HepG2 (cell line): ENCODE measurements around the gene NF2. TPM values are rescaled to one million over a fixed set of nuclear protein-coding genes. Genes with fewer than 3 reads are reported as not detected.

Experiments used
- ATAC-seq: fragments of 200-7000 bp; cut with Tn5 transposase; 3 replicates; pipeline ENCODE4 v1.9.1; 2020; ENCODE audit warnings: mild to moderate bottlenecking, moderate library complexity
- BruUV-seq: library from RNA; stranded (reverse); fragments of 400-500 nt; replicated peaks from 2 replicates; lab custom pipeline; 2021; lab: Mats Ljungman, UMichigan
- CTCF ChIA-PET: fragments of 300-600 bp; formaldehyde crosslinking; extraction: SDS; loops from one replicate; lab custom pipeline; 2021; ENCODE audit warnings: low total read pairs, inconsistent platforms, low intra/inter-chr PET ratio; lab: Yijun Ruan, JAX
- POLR2A ChIA-PET: fragments of 350-600 bp; sonication (Branson Sonifier 250); formaldehyde crosslinking; loops from one replicate; lab custom pipeline; 2020; ENCODE audit warnings: antibody characterized with exemption, inconsistent platforms; lab: Yijun Ruan, JAX
- DNase-seq: peaks from one replicate; pipeline ENCODE4 v3.0.0-alpha.2; 2015; ENCODE audit warnings: low spot score
- FAIRE-seq: peaks from 3 replicates; lab custom pipeline; 2011; peaks lifted over from hg19 to GRCh38; lab: Jason Lieb, UNC
- H2AFZ ChIP-seq: one replicate; pipeline ENCODE4 v1.6.1; 2011; ENCODE audit warnings: low read length, inconsistent platforms
- H3K27ac ChIP-seq: fragments of 300-600 bp; 3 replicates; pipeline ENCODE4 v1.8.0; 2011; ENCODE audit warnings: mixed run types, mild to moderate bottlenecking, mixed read lengths, low read length, inconsistent platforms; ENCODE audit not compliant: insufficient read depth; ENCODE audit errors: extremely low read length
- H3K27me3 ChIP-seq, 2 experiments: fragments of 200-600 bp in 1 of 2; 2 replicates in 1 of 2; 3 replicates in 1 of 2; pipeline versions ENCODE4 v1.6.0 to v1.8.0; 2011; ENCODE audit warnings: low read length in 2 of 2, mild to moderate bottlenecking in 2 of 2, moderate library complexity in 2 of 2, inconsistent platforms in 1 of 2; ENCODE audit not compliant: insufficient read depth in 2 of 2, control insufficient read depth in 1 of 2
- H3K36me3 ChIP-seq, 2 experiments: fragments of 200-600 bp in 1 of 2; replicated peaks in 1 of 2; 2 replicates in 1 of 2; 3 replicates in 1 of 2; pipeline versions ENCODE4 v1.5.1 to v1.8.0; 2011; ENCODE audit warnings: low read length in 2 of 2, inconsistent platforms in 1 of 2; ENCODE audit not compliant: insufficient read depth in 2 of 2, control insufficient read depth in 1 of 2
- H3K4me1 ChIP-seq: 2 replicates; pipeline ENCODE4 v1.5.1; 2012; ENCODE audit warnings: low read length, inconsistent platforms; ENCODE audit not compliant: insufficient read depth
- H3K4me2 ChIP-seq: 2 replicates; pipeline ENCODE4 v1.6.0; 2011; ENCODE audit warnings: low read depth, low read length, inconsistent platforms
- H3K4me3 ChIP-seq, 3 experiments: fragments of 200-600 bp in 1 of 3; sonication (generic), shearing (Covaris generic) in 1 of 3; replicated peaks in 1 of 3; 2 replicates each; pipeline ENCODE4 v1.5.1; 2011 to 2016; ENCODE audit warnings: low read length in 3 of 3, inconsistent platforms in 2 of 3, low read depth in 2 of 3, mild to moderate bottlenecking in 2 of 3, control low read depth in 1 of 3, mixed read lengths in 1 of 3; ENCODE audit not compliant: insufficient read depth in 1 of 3
- H3K79me2 ChIP-seq: one replicate; pipeline ENCODE4 v1.6.1; 2011; ENCODE audit warnings: low read length, inconsistent platforms; ENCODE audit not compliant: insufficient read depth
- H3K9ac ChIP-seq: 2 replicates; pipeline ENCODE4 v1.6.0; 2011; ENCODE audit warnings: mild to moderate bottlenecking, low read depth, low read length, inconsistent platforms; ENCODE audit not compliant: insufficient read depth
- H3K9me3 ChIP-seq: 2 replicates; pipeline ENCODE4 v1.5.1; 2012; ENCODE audit warnings: mild to moderate bottlenecking, low read length
- H4K20me1 ChIP-seq: 2 replicates; pipeline ENCODE4 v1.6.0; 2011; ENCODE audit warnings: inconsistent platforms, mild to moderate bottlenecking, low read length, moderate library complexity; ENCODE audit not compliant: insufficient read depth
- CCAR2 ChIP-seq: fragments of 200-400 bp; formaldehyde crosslinking; optimal IDR thresholded peaks from 2 replicates; pipeline ENCODE3; 2018; ENCODE audit warnings: low read depth, mild to moderate bottlenecking, low read length, moderate library complexity
- ELK4 ChIP-seq: sonication (generic); formaldehyde crosslinking; IDR thresholded peaks from 2 replicates; pipeline ENCODE4 v1.9.0; 2021; ENCODE audit warnings: missing genetic modification reagents, borderline replicate concordance
- HNF4G ChIP-seq, 2 experiments: sonication (generic) in 1 of 2; formaldehyde crosslinking in 1 of 2; IDR thresholded peaks; 2 replicates each; pipeline versions ENCODE4 v1.4.0 to v1.6.1; 2011 to 2020; ENCODE audit warnings: borderline replicate concordance in 2 of 2, low read depth in 2 of 2, mild to moderate bottlenecking in 2 of 2, low read length in 1 of 2, missing genetic modification reagents in 1 of 2, moderate library complexity in 1 of 2
- KDM2A ChIP-seq: sonication (generic); formaldehyde crosslinking; IDR thresholded peaks from 2 replicates; pipeline ENCODE4 v1.4.0; 2020; ENCODE audit warnings: low read depth, missing genetic modification reagents, borderline replicate concordance
- KLF16 ChIP-seq, 2 experiments: sonication (generic) in 1 of 2; formaldehyde crosslinking in 1 of 2; IDR thresholded peaks; 2 replicates each; pipeline versions ENCODE4 v1.6.1 to v1.8.0; 2016 to 2023; ENCODE audit warnings: missing genetic modification reagents in 2 of 2, missing compliant biosample characterization in 1 of 2
- MYNN ChIP-seq: sonication (generic); formaldehyde crosslinking; IDR thresholded peaks from 2 replicates; pipeline ENCODE4 v1.4.0; 2020; ENCODE audit warnings: mild to moderate bottlenecking, low read depth, missing genetic modification reagents
- NFE2L2 ChIP-seq: fragments of 150-350 bp; IDR thresholded peaks from 2 replicates; pipeline ENCODE4 v1.6.1; 2014; ENCODE audit warnings: low read length
- RFX1 ChIP-seq: fragments of 450-650 bp; IDR thresholded peaks from 2 replicates; pipeline ENCODE4 v1.6.1; 2017
- SCMH1 ChIP-seq: sonication (generic); formaldehyde crosslinking; IDR thresholded peaks from 2 replicates; pipeline ENCODE4 v1.9.0; 2021; ENCODE audit warnings: missing genetic modification reagents, mild to moderate bottlenecking, borderline replicate concordance
- XBP1 ChIP-seq: sonication (generic); formaldehyde crosslinking; IDR thresholded peaks from 2 replicates; pipeline ENCODE4 v1.5.0; 2020; ENCODE audit warnings: missing genetic modification reagents
- ZBTB33 ChIP-seq: sonication (generic); formaldehyde crosslinking; IDR thresholded peaks from 2 replicates; pipeline ENCODE4 v1.4.0; 2020; ENCODE audit warnings: missing genetic modification reagents
- ZNF30 ChIP-seq: sonication (generic); formaldehyde crosslinking; IDR thresholded peaks from 2 replicates; pipeline ENCODE4 v1.5.0; 2020; ENCODE audit warnings: mild to moderate bottlenecking, missing genetic modification reagents
- ZNF510 ChIP-seq: sonication (generic); formaldehyde crosslinking; IDR thresholded peaks from 2 replicates; pipeline ENCODE4 v1.4.0; 2020; ENCODE audit warnings: low read depth, mild to moderate bottlenecking, missing genetic modification reagents
- ZNF720 ChIP-seq: sonication (generic); formaldehyde crosslinking; IDR thresholded peaks from 2 replicates; pipeline ENCODE4 v1.4.0; 2020; ENCODE audit warnings: missing genetic modification reagents
- WGBS: methylation state at CpG from one replicate; pipeline ENCODE4 v1.1.6; 2017; ENCODE audit warnings: low lambda C conversion rate; 5-methylcytosine and 5-hydroxymethylcytosine counted together
- in situ Hi-C: cut with HindIII; loops from 2 replicates; pipeline ENCODE4 v1.10.0; 2017; ENCODE audit warnings: low pct_unique_long_range_greater_than_20kb; ENCODE audit not compliant: extremely low pct_ligation_motif_present
- intact Hi-C: fragments of 100-400 bp; cut with micrococcal nuclease; formaldehyde crosslinking; loops from one replicate; pipeline ENCODE4 v1.10.0; 2022; ENCODE audit not compliant: unreplicated experiment
- polyA plus RNA-seq, 8 experiments: library from polyadenylated mRNA; depleted of rRNA in 3 of 8; stranded (reverse) in 7 of 8; unstranded in 1 of 8; fragments of >200 nt; fragmentation: Illumina TruSeq in 4 of 8; extraction: Trizol in 4 of 8; gene quantifications; 2 replicates each; pipeline versions ENCODE4 v1.2.1 to v1.2.3, GENCODE V29; 2011 to 2016; ENCODE audit warnings: low read depth in 4 of 8, missing spikeins in 1 of 8, mixed read lengths in 1 of 8; ENCODE audit not compliant: insufficient read depth in 1 of 8
- total RNA-seq, 5 experiments: library from RNA; depleted of rRNA; stranded (reverse); fragments of >200 nt; fragmentation: Illumina TruSeq; extraction: Trizol; gene quantifications; 2 replicates each; pipeline ENCODE4 v1.2.3, GENCODE V29; 2016; ENCODE audit warnings: low read depth in 1 of 5

The NF2 gene
- total and polyA plus RNA-seq, 2 of the 13 experiments (the other 11 are each of a cell fraction or from before 2014, with no cell fraction given) = 9.3 to 33.3 TPM

GRCh38 chr22:29633514-29634312 lies 30.3 kb downstream of the NF2 start:
- BruUV-seq = no TSS peak
- H3K27me3 ChIP-seq = no peaks in the 10 kb centered on the region
- intact Hi-C loops (no loop called here), in situ Hi-C loops (loop anchor here (10.0 kb wide), 1 partner anchor 451 kb away; the partner anchor contains the start of gene HORMAD2)
- no peak overlapping the region for H3K27ac ChIP-seq
- peaks cover 13% of the 10 kb centered on the region for H3K4me1 ChIP-seq
- POLR2A ChIA-PET = no interaction called here
- H4K20me1 ChIP-seq = peaks cover 4% of the 10 kb centered on the region; the same call in 1 of the 2 replicates
- H3K4me2 ChIP-seq = no peak overlapping the region
- no peak for TF ChIP-seq ZNF30
- TF ChIP-seq XBP1 = no peak
- peak; percentile 66 for TF ChIP-seq NFE2L2
- TF ChIP-seq, all 625 proteins: peak for 1
- peaks cover 29% of the 10 kb centered on the region for H3K79me2 ChIP-seq
- no peak overlapping the region for H2AFZ ChIP-seq
- H3K36me3 ChIP-seq = peaks cover 4 to 13% of the 10 kb centered on the region in 2 experiments; a peak in 3 of 5 replicates
- CTCF ChIA-PET = no interaction called here
- no peak overlapping the region for H3K4me3 ChIP-seq
- ATAC-seq (no peak), FAIRE-seq (no peak), DNase-seq (no peak)
- H3K9ac ChIP-seq = no peak overlapping the region
- no peaks in the 10 kb centered on the region for H3K9me3 ChIP-seq
- WGBS = 95% methylated on average over 6 of the region's 6 CpGs

- BruUV-seq = no TSS peak
- H3K4me2 ChIP-seq = no peak overlapping the region
- no peak overlapping the region for H3K27ac ChIP-seq
- H2AFZ ChIP-seq = no peak overlapping the region
- peaks cover 13% of the 10 kb centered on the region for H3K4me1 ChIP-seq
- POLR2A ChIA-PET = no interaction called here
- intact Hi-C loops = loop anchor here (1.0 kb wide), 1 partner anchor 454 kb away; no protein-coding TSS in a partner anchor
- DNase-seq = no peak
- in situ Hi-C loops = loop anchor here (10.0 kb wide), 1 partner anchor 450 kb away; the partner anchor contains the start of gene HORMAD2
- 82% methylated on average over 2 of the region's 2 CpGs for WGBS
- H3K4me3 ChIP-seq = no peak overlapping the region
- CTCF ChIA-PET = interaction anchor here (1.4 kb wide), 1 partner anchor 454 kb away, joined by 14 read pairs; no protein-coding TSS in a partner anchor
- no peak for FAIRE-seq
- H3K79me2 ChIP-seq = peaks cover 25% of the 10 kb centered on the region
- no peak for ATAC-seq
- H3K27me3 ChIP-seq = no peaks in the 10 kb centered on the region
- H3K9me3 ChIP-seq = no peaks in the 10 kb centered on the region
- peaks cover 4% of the 10 kb centered on the region; the same call in 1 of the 2 replicates for H4K20me1 ChIP-seq
- peaks cover 4 to 20% of the 10 kb centered on the region in 2 experiments; a peak in 3 of 5 replicates for H3K36me3 ChIP-seq
- H3K9ac ChIP-seq = no peak overlapping the region
- TF ChIP-seq HNF4G (IDR thresholded peaks at IDR 0.05; ENCODE audit: borderline replicate concordance, low read depth, low read length) = no peak
- no peak for TF ChIP-seq HNF4G (CRISPR knock-in tag; IDR thresholded peaks at IDR 0.05; ENCODE audit: borderline replicate concordance, low read depth)
- TF ChIP-seq ZNF510 (CRISPR knock-in tag) = no peak
- no peak for TF ChIP-seq MYNN
- TF ChIP-seq CCAR2 = no peak
- TF ChIP-seq ZBTB33 (CRISPR knock-in tag) = no peak
- no peak for TF ChIP-seq ZNF30
- no peak for TF ChIP-seq ELK4 (CRISPR knock-in tag)
- no peak for TF ChIP-seq KLF16 (CRISPR knock-in tag; IDR thresholded peaks at IDR 0.05)
- TF ChIP-seq SCMH1 = no peak
- TF ChIP-seq RFX1 = no peak
- no peak for TF ChIP-seq KDM2A
- no peak for TF ChIP-seq ZNF720 (CRISPR knock-in tag)
Measured at GRCh38 chr22:29634847-29635246, 31.4 kb downstream of the NF2 start.
